B cell (primary cell): ENCODE data around the gene THBD. TPM values are rescaled to one million over a fixed set of nuclear protein-coding genes. Genes with fewer than 3 reads are reported as not detected.

ENCODE experiments used
- ATAC-seq: fragments of 200-7000 bp; cut with Tn5 transposase; one replicate; pipeline ENCODE4 v1.10.0; 2021; ENCODE audit warnings: low read depth, mild to moderate bottlenecking, moderate number of reproducible peaks, moderate library complexity
- CTCF ChIA-PET: fragments of 350-600 bp; sonication (Branson Sonifier 250); formaldehyde crosslinking; loops from one replicate; lab custom pipeline; 2021; ENCODE audit warnings: antibody characterized with exemption, inconsistent platforms; lab: Charles Lee
- POLR2A ChIA-PET: fragments of 350-600 bp; sonication (Branson Sonifier 250); formaldehyde crosslinking; loops from one replicate; lab custom pipeline; 2021; ENCODE audit warnings: antibody characterized with exemption; lab: Charles Lee
- DNase-seq: peaks from one replicate; pipeline ENCODE4 v3.0.0; 2013
- H2AFZ ChIP-seq: 2 replicates; pipeline ENCODE4 v1.6.1; 2012; ENCODE audit warnings: mild to moderate bottlenecking, low read depth, low read length; ENCODE audit not compliant: insufficient read depth, poor library complexity, severe bottlenecking
- H3K27ac ChIP-seq, 2 donors: 1 replicate in 1 of 2; 2 replicates in 1 of 2; pipeline ENCODE4 v1.5.1; 2012 to 2013; ENCODE audit warnings: low read length in 2 of 2, mild to moderate bottlenecking in 2 of 2, moderate library complexity in 1 of 2
- H3K27me3 ChIP-seq, 4 experiments: fragments of 200-600 bp in 1 of 4; sonication (generic) in 1 of 4; replicated peaks in 1 of 4; 1 replicate in 2 of 4; 2 replicates in 2 of 4; pipeline versions ENCODE4 v1.6.1 to v1.7.0; 2013 to 2016; ENCODE audit warnings: low read length in 3 of 4, mild to moderate bottlenecking in 2 of 4, mixed read lengths in 1 of 4, moderate library complexity in 1 of 4; ENCODE audit not compliant: insufficient read depth in 4 of 4, control insufficient read depth in 3 of 4; ENCODE audit errors: control extremely low read depth in 1 of 4
- H3K36me3 ChIP-seq, 2 experiments: replicated peaks in 1 of 2; 1 replicate in 1 of 2; 2 replicates in 1 of 2; pipeline versions ENCODE4 v1.6.1 to v1.7.1; 2013; ENCODE audit warnings: low read length in 1 of 2; ENCODE audit not compliant: insufficient read depth in 2 of 2, control insufficient read depth in 1 of 2; ENCODE audit errors: control extremely low read depth in 1 of 2, extremely low read depth in 1 of 2
- H3K4me1 ChIP-seq, 2 donors: fragments of 200-600 bp in 1 of 2; sonication (generic) in 1 of 2; 1 replicate in 1 of 2; 2 replicates in 1 of 2; pipeline versions ENCODE4 v1.5.1 to v1.6.1; 2013 to 2017; ENCODE audit warnings: low read length in 2 of 2; ENCODE audit not compliant: control insufficient read depth in 2 of 2, insufficient read depth in 2 of 2
- H3K4me2 ChIP-seq: replicated peaks from 2 replicates; pipeline ENCODE3; 2012; ENCODE audit warnings: mild to moderate bottlenecking, low read depth, low read length; ENCODE audit not compliant: poor library complexity, severe bottlenecking
- H3K4me3 ChIP-seq, 5 experiments: fragments of 200-600 bp in 1 of 5; sonication (generic) in 1 of 5; 1 replicate in 3 of 5; 2 replicates in 2 of 5; pipeline versions ENCODE4 v1.5.1 to v1.7.0; 2011 to 2016; ENCODE audit warnings: low read length in 4 of 5, mild to moderate bottlenecking in 4 of 5, low read depth in 2 of 5, control low read depth in 1 of 5, moderate library complexity in 1 of 5; ENCODE audit not compliant: insufficient read depth in 1 of 5; ENCODE audit errors: control extremely low read depth in 1 of 5, extremely low read depth in 1 of 5
- H3K79me2 ChIP-seq: fragments of 200-600 bp; sonication (generic); one replicate; pipeline ENCODE4 v1.6.0; 2016; ENCODE audit warnings: low read length; ENCODE audit not compliant: control insufficient read depth, insufficient read depth
- H3K9ac ChIP-seq: fragments of 200-600 bp; sonication (generic); 2 replicates; pipeline ENCODE4 v1.6.1; 2017; ENCODE audit warnings: mild to moderate bottlenecking, low read length, moderate library complexity
- H3K9me3 ChIP-seq, 3 donors: one replicate each; pipeline versions ENCODE4 v1.6.1 to v1.7.1; 2013; ENCODE audit warnings: low read length in 2 of 3; ENCODE audit not compliant: control insufficient read depth in 2 of 3, insufficient read depth in 1 of 3; ENCODE audit errors: control extremely low read depth in 1 of 3
- H4K20me1 ChIP-seq: 2 replicates; pipeline ENCODE4 v1.6.0; 2012; ENCODE audit warnings: mild to moderate bottlenecking, low read length; ENCODE audit not compliant: insufficient read depth, control insufficient read depth, poor library complexity, severe bottlenecking
- H3K27ac Mint-ChIP-seq: one replicate; pipeline ENCODE4 v1.8.0; 2021; ENCODE audit warnings: mixed read lengths
- H3K27me3 Mint-ChIP-seq: one replicate; pipeline ENCODE4 v1.8.0; 2021; ENCODE audit warnings: mixed read lengths
- H3K4me1 Mint-ChIP-seq: one replicate; pipeline ENCODE4 v1.8.0; 2021; ENCODE audit warnings: mixed read lengths
- H3K4me3 Mint-ChIP-seq: one replicate; pipeline ENCODE4 v1.8.0; 2021; ENCODE audit warnings: mixed read lengths
- H3K9me3 Mint-ChIP-seq: one replicate; pipeline ENCODE4 v1.8.0; 2022; ENCODE audit warnings: mixed read lengths; ENCODE audit not compliant: insufficient read depth
- EZH2 ChIP-seq: IDR thresholded peaks from 2 replicates; pipeline ENCODE4 v1.6.1; 2012; ENCODE audit warnings: borderline replicate concordance, low read depth, mild to moderate bottlenecking, moderate library complexity, low read length; ENCODE audit not compliant: insufficient read depth, poor library complexity, severe bottlenecking
- WGBS: methylation state at CpG from one replicate; pipeline ENCODE4 v1.1.5; 2013; ENCODE audit warnings: missing lambda C conversion rate; ENCODE audit not compliant: insufficient coverage; 5-methylcytosine and 5-hydroxymethylcytosine counted together
- intact Hi-C: fragments of 100-400 bp; cut with micrococcal nuclease; formaldehyde crosslinking; loops from one replicate; pipeline ENCODE4 v1.10.0; 2022
- polyA plus RNA-seq: library from polyadenylated mRNA; depleted of rRNA; stranded (reverse); fragments of >200 nt; gene quantifications from 2 replicates; pipeline ENCODE4 v1.2.3, GENCODE V29; 2012
- total RNA-seq, 2 donors: library from RNA; stranded (reverse); fragments of 120-200 nt in 1 of 2; gene quantifications; 1 replicate in 1 of 2; 2 replicates in 1 of 2; pipeline versions ENCODE4 v1.2.3 to v1.2.4, GENCODE V29; 2013 to 2022
- TF ChIP-seq, protein P1 (sequence below): fragments of 200-600 bp; IDR thresholded peaks from one replicate; pipeline ENCODE4 v1.8.0; 2022; ENCODE audit warnings: antibody characterized with exemption, mild to moderate bottlenecking

THBD gene
- total and polyA plus RNA-seq, 2 donors (not counting 1 experiment from before 2014, with no cell fraction given), result 0.78 TPM; not detected in 1

GRCh38 chr20:23018432-23018831 is 31.0 kb downstream of the THBD start:
- CTCF ChIA-PET, result no interaction called here
- Histone ChIP-seq H3K79me2 (no peaks in the 10 kb centered on the region), H3K4me3 (no peak overlapping the region), H3K4me1 (no peaks in the 10 kb centered on the region), H3K27me3 (no peaks in the 10 kb centered on the region), H3K27ac (no peak overlapping the region), H3K9me3 (no peaks in the 10 kb centered on the region), H3K4me2 (no peak overlapping the region), H3K9ac (no peak overlapping the region), H2AFZ (no peak overlapping the region), H4K20me1 (no peaks in the 10 kb centered on the region), H3K36me3 (no peaks in the 10 kb centered on the region)
- H3K27ac Mint-ChIP-seq, result no peak overlapping the region
- no peaks in the 10 kb centered on the region for H3K27me3 Mint-ChIP-seq
- H3K4me1 Mint-ChIP-seq, result no peaks in the 10 kb centered on the region
- DNase-seq (no peak), ATAC-seq (no peak)
- POLR2A ChIA-PET, result no interaction called here
- no peak for TF ChIP-seq EZH2
- TF ChIP-seq, protein P1, sequence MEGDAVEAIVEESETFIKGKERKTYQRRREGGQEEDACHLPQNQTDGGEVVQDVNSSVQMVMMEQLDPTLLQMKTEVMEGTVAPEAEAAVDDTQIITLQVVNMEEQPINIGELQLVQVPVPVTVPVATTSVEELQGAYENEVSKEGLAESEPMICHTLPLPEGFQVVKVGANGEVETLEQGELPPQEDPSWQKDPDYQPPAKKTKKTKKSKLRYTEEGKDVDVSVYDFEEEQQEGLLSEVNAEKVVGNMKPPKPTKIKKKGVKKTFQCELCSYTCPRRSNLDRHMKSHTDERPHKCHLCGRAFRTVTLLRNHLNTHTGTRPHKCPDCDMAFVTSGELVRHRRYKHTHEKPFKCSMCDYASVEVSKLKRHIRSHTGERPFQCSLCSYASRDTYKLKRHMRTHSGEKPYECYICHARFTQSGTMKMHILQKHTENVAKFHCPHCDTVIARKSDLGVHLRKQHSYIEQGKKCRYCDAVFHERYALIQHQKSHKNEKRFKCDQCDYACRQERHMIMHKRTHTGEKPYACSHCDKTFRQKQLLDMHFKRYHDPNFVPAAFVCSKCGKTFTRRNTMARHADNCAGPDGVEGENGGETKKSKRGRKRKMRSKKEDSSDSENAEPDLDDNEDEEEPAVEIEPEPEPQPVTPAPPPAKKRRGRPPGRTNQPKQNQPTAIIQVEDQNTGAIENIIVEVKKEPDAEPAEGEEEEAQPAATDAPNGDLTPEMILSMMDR, result no peak
- intact Hi-C loops, result no loop called here
- H3K4me3 Mint-ChIP-seq, result no peak overlapping the region
- H3K9me3 Mint-ChIP-seq, result no peaks in the 10 kb centered on the region

DNA sequence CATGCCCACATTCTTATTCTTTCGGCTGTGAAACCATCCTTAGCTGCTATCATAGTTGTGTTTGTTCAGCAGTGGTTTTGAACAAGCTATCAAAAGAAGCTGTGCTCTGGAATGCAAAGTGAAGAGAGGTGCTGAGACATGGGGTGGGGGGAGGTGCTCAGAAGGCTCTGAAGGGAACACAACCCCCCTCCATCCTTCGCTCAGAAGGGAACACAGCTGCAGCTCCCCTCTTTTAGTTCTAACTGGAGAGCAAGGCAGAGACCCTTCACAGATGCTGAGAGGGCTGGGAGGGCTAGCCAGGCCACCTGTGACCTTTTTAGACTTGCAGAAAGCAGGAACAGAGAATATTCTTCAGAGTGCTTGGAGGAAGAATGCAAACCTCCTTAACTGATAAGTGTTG is 32.0 kb downstream of the THBD start:
- DNase-seq (no peak), ATAC-seq (no peak)
- Histone ChIP-seq H4K20me1 (no peaks in the 10 kb centered on the region), H3K4me3 (no peak overlapping the region), H3K9me3 (no peaks in the 10 kb centered on the region), H2AFZ (no peak overlapping the region), H3K4me1 (no peaks in the 10 kb centered on the region), H3K9ac (no peak overlapping the region), H3K79me2 (no peaks in the 10 kb centered on the region), H3K4me2 (no peak overlapping the region), H3K36me3 (no peaks in the 10 kb centered on the region), H3K27me3 (no peaks in the 10 kb centered on the region), H3K27ac (no peak overlapping the region)
- no peak for TF ChIP-seq EZH2
- TF ChIP-seq, protein P1, result no peak
- H3K4me3 Mint-ChIP-seq, result no peak overlapping the region
- no peaks in the 10 kb centered on the region for H3K9me3 Mint-ChIP-seq
- whole genome bisulfite sequencing, result no CpG with 5 or more reads among the region's 2 CpGs
- ChIA-PET CTCF (no interaction called here), POLR2A (no interaction called here)
- no peak overlapping the region for H3K27ac Mint-ChIP-seq
- no peaks in the 10 kb centered on the region for H3K27me3 Mint-ChIP-seq
- no peaks in the 10 kb centered on the region for H3K4me1 Mint-ChIP-seq
- intact Hi-C loops, result no loop called here
